Fibroblast of skin of abdomen (primary cell): Measurements from ENCODE around the gene CLPTM1L. TPM values are rescaled to one million over a fixed set of nuclear protein-coding genes. Genes with fewer than 3 reads are reported as not detected.
A peak's percentile ranks its signal among the peaks of the same experiment; 100 is the strongest.

Experiments
- DNase-seq: peaks from one replicate; pipeline ENCODE4 v3.0.0-alpha.2; 2013
- polyA plus RNA-seq, 2 experiments: library from polyadenylated mRNA; unstranded; fragments of 120-200 nt; gene quantifications; one replicate each; pipeline ENCODE4 v1.2.1, GENCODE V29; 2013; ENCODE audit not compliant: insufficient read length in 2 of 2

Gene CLPTM1L
- 93.4 TPM for polyA plus RNA-seq (2013, experiment 1 of 2; ENCODE audit: insufficient read length)
- polyA plus RNA-seq (2013, experiment 2 of 2; ENCODE audit: insufficient read length), result 85.9 TPM

- DNase-seq, result peak; percentile 85
These were observed at the start of gene CLPTM1L for GRCh38 chr5:1344975-1345838. Gene CLPTM1L, minus strand, starts transcription at chr5:1345099. Its CDS starts 258 bp downstream, at chr5:1344841.

DNA sequence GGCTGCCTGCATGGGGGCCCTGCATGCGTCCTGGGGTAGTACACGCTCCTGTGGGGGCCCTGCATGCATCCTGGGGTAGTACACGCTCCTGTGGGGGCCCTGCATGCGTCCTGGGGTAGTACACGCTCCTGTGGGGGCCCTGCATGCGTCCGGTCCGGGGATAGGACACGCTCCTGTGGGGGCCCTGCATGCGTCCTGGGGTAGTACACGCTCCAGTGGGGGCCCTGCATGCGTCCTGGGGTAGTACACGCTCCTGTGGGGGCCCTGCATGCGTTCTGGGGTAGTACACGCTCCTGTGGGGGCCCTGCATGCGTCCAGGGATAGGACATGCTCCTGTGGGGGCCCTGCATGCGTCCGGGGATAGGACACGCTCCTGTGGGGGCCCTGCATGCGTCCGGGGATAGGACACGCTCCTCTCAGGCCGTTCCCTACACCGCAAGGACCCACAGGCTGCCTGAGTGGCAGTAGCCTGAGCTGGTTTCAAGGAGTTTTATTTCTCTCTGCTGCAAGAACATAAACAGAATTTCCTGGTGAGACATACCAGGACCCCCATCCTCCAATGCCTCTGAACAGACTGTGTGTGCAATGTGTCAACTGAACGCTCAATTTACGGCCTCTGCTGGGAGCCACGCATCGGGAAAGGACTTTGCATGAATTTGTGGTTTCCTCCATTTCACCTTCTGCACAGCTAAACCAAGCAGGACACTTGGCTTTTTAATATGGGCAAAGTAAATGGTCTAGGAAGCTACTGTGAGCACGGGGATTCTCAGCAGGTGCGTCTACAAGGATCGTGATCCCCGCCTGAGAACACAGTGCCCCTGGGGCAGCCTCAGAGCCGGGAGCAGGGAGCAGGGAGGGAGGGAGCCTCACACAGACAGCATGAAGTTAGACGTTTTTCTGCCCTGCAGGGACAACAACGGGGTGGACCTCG, 48.9 kb upstream of the CLPTM1L start:
- DNase-seq, result no peak

DNA sequence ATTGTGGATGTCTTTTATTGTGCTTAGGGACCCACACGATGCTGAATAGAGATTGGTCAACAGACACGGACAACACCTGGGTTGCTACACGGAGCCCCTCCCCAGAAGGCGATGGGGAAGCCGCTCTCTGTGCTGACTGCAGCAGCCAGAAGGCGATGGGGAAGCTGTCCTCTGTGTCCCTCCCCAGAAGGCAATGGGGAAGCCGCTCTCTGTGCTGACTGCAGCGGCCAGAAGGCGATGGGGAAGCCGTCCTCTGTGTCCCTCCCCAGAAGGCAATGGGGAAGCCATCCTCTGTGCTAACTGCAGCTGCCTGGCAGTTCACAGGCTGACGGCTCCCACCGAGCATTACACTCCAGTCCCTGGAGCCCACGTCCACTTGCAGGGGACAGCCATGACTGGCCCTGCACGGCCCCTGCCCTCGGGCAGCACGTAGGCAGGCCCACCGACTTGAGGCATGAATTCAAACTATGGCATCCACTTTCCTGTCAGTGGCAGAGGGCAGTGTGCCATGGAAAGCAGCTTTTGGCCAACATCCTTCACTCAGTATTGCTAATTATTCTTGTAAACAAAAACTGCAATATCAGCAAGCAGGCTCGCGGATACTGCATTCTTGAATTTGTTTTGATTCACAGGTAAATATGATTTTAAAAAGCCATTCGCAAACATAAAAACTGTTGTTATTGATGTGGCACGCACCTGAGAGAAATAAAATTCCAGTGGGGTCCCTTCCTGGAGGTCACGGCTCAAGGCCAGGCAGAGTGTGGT, 48.1 kb upstream of the CLPTM1L start:
- DNase-seq, result no peak

DNA sequence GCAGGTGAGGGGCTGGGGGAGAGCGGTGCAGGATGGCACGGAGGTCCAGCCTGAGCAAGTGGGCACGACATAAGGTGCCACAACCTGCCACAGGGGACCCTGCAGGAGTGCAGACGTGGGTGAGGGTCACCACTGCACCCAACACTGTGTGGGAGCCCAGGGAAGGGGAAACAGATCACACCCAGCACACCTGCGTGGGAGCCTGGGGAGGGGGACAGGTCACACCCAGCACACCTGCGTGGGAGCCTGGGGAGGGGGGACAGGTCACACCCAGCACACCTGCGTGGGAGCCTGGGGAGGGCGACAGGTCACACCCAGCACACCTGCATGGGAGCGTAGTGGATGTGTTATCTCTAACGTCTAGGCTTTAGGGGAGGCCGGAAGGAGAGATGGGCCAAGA, 47.4 kb upstream of the CLPTM1L start:
- no peak for DNase-seq

DNA sequence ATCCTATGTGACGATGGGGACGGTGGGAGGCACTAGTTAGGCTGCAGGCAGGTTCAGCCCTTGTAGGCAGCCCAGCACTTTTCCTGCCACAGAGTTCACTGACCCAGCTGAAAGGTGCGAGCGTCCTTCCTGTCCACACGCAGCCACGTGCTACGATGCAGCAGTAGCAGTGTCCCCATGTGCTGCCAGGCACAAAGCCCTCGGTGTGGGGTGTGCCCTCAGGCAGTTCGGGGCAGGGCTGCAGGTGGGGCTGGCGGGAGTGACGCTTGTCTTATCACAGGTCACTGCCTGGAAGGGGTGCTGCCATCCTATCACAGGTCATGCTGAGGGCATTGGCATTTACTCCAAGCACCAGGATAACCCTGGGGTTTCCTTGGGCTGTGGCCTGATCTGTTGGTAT, 46.8 kb upstream of the CLPTM1L start:
- no peak for DNase-seq

GRCh38 chr5:1390861-1391600, 46.1 kb upstream of the CLPTM1L start:
- DNase-seq, result no peak

- DNase-seq, result no peak
These were observed 45.4 kb upstream of the CLPTM1L start for GRCh38 chr5:1390333-1390732.

DNA sequence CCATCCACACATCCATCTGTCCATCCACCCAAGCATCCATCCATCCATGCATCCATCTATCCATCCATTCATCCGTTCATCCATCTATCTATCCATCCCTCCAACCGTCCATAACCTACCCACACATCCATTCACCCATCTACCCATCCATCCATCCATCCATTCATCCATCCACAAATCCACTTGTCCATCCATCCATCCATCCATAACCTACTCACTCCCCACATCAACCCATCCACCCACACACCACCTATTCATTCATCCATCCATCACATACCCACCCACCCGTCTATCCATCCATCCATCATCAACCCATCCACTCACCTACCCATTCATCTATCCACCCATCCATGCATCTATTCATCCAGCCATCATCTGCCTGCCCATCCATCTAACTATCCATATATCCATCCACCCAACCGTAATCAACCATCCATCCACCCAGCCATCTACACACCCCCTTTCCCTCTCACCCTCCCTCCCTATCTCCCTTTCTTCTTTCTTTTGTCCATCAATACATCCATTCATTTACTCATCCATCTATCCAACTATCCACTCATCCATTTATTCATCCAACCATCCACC, 43.6 kb upstream of the CLPTM1L start:
- DNase-seq, result no peak

- no peak for DNase-seq
These were observed 43.0 kb upstream of the CLPTM1L start for GRCh38 chr5:1387876-1388275.

DNA sequence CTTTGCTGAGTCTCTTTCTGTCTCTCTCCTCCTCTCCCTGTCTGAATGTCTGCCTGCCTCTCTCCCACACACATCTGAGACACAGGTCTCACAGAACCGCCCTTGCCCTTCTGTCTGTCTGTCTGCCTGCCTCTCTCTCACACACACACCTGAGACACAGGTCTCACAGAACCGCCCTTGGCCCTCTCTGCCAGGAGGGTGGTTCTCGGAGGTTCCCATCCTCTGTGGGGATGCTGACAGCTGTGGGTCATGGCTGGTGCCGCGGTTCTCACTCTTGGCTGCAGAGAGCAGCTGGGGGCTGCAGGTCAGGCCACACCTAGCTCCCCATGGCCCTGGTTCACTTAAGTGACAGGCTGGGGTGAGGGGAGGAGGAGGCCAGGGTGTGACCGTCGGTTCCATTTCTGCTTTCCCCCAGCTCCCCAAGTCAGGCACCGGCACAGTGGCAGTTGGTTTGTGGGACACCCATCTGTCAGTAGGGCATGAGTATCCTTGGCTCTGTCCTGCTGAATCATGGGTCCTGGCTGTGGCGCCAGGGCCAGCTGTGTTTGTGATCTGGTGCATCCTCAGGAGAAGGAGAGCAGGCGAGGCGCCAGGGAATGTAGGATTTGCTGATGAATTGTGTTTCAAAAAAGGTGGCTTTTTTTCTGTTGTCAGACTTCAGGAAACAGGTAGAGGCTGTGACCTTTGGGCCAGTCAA, 42.3 kb upstream of the CLPTM1L start:
- no peak for DNase-seq

DNA sequence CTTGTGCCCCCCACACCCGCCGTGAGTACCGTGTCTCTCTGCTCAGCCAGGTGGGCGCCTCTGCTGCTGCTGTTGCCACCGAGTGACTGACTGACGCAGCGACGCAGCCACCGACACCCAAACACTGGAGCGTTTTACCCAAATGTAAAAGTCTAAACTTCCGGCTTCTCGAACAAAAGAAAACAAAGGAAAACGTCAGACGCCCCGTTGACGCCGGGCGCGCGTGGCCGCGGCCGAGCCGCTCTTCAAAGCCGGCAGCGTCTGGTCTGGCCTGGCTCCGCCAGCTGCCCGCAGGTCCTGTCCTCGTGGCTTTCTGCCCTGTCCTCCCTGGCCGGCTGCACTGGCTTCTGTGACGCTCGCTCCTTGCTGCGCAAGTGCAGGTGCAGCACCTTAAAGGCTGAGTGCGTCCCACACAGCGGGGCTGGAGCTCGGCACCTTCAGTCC, 41.4 kb upstream of the CLPTM1L start:
- DNase-seq, result no peak

DNA sequence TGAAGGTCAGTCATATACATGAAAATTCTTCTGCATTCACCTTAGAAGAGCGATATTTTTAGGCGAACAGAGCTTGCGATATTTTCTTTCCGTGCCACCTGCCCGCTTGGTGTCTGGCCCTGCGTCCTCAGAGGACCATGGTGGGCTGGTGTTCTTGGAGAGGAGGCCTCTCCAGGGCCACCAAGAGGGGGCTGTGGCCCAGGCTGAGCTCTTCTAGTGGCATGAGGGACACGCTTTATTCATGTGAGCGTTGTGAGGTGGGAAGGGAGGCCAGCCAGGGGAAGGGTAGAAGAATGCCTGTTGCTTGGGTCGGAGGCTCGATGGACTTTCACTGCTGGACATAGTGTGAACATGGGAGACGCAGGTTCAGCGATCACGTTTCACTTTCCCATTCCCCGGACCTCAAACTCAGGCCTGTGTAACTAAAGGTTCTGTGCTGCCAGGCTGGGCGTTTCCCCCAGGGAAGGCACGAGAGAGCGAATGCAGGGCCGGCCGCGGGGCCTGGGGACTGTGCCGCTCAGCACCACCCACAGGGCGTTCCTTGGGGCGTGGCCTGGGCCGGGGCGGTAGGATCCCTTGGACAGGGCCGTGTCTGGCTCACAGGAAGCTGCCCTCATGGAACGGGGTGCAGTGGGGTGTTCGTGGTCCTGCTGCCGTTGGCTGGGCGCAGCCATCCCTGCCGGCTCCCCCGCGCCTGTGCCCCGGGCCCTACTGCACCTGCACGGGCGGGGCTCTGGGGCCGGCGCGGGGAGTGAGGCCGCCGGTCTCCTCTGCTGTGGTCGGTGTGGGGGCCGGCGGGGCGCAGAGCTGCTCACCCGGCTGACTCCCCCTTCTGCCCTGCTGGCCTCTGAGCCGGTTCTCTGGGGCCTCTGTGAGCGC, 40.7 kb upstream of the CLPTM1L start:
- DNase-seq, result peak; percentile 17

DNA sequence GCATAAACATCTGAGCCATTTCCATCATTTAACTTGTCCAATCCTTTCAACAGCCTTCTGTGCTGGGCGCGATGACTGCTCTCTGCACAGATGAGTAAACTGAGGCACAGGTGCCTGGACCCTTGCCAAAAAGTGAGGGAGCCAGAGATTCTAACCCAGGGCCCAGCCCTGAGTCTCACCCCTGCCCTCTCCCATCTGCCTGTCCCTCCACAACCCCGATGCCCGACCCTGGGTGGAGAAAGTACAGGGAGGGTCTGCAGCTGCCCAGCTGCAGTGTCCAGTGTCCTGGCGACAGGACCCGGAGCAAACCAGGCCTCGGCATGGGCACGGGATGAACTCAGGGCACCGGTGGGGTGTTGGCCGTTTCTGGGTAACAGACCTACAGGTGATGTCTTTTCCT, 39.6 kb upstream of the CLPTM1L start:
- no peak for DNase-seq

GRCh38 chr5:1383886-1384401, 39.0 kb upstream of the CLPTM1L start:
- no peak for DNase-seq

DNA sequence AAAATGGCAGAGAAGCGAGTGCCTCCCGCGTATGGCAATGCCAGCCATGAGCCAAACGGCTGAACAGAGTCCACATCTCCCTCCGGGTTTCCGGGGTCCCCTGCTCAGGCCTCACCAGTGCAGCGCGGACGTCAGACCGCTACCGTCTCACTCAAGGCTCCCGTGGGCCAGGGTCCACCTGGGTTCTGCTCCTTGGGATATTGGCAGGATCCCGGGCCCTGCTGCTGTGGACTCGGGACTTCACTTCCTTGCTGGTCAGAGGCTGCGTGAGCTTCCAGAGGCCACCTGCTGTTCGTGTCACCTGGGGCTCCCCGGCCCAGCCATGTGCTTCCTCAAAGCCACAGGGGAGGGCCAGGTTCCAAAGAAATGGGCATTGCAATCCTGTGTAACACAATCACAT, 38.4 kb upstream of the CLPTM1L start:
- no peak for DNase-seq

GRCh38 chr5:1382248-1382700, 37.4 kb upstream of the CLPTM1L start:
- DNase-seq, result no peak

DNA sequence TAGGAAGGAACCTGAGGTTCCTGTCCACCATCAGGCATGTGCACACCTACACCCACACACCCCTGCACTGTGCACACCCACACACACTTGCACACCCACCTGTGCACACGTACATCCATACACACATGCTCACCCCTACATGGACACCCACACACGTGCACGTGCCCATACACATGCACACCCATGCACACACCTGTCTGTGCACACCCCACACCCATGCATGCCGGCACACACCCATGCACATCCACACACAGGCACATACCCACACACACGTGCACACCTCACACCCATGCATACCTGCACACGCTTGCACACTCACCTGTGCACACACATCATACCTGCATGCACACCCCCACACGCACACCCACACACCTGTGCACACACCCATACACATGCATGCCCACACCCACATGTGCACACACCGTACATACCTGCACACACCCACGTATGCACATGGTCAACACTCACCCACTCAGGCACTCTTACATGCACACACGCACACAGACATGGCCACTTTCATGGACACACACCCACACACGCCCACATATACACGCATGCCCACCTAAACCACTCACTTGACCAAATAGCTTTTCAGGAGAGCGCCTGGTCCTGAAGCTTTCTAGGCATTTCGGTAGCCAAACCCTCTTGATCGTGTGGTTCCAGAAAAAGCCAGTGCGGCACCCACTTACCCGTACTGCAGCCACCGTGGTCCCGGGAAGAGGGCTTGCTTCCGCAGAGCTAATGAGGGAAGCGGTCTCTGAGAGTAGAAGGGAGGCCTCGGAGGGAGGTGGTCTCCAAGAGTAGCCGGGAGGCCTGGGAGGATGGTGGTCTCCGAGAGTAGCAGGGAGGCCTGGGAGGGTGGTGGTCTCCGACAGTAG, 36.7 kb upstream of the CLPTM1L start:
- no peak for DNase-seq

DNA sequence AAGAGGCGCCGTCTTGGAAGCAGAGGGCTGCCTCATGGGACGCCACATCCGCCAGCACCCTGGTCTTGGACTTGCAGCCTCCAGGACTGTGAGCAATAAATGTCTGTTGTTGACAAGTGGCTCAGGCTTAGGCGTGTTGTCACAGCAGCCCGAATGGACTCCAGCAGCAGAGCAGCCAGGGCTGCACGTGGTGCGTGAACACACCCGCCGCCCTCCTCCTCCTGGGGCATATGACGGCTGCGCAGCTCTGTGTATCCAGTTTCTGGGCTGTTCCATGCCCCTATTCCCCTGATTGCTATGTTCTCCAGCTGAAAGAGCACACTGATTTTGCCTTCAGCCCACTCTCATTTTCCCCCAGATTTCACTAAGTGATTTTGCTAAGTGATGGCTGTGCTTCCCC, 36.0 kb upstream of the CLPTM1L start:
- no peak for DNase-seq
